ENCODE data around the gene STK11. TPM values are rescaled to one million over a fixed set of nuclear protein-coding genes. Genes with fewer than 3 reads are reported as not detected.
A peak's percentile ranks its signal among the peaks of the same experiment; 100 is the strongest.

The STK11 gene
- total RNA-seq, 4 donors from 2014 or later = 52.5 to 91.2 (median 68.7) TPM

DNA sequence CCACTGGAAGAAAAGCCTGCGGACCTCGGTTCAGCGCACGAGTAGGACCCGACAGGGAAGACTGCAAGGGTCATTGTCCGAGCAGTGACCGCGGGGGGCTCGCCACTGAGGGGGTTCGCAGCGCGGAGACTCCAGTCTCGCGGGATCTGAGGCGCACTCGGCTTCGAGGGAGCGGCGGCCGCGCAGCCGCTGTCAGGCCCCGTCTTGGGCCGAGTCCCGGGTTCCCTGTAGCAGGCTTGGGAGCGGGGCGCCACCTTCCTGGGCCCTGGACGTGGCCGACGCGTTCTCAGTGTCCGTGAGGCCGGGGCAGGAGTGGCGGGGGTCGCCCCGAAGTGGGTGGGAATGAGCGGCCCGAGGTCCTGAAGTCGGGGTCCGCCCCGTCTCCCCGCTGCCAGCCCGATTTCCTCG, 69.3 kb downstream of the STK11 start:
- H3K27ac ChIP-seq = peak overlapping the region; percentile 89 to 99 (median 95)
- DNase-seq (ENCODE audit: low spot score in 2 of 2) = no peak

DNA sequence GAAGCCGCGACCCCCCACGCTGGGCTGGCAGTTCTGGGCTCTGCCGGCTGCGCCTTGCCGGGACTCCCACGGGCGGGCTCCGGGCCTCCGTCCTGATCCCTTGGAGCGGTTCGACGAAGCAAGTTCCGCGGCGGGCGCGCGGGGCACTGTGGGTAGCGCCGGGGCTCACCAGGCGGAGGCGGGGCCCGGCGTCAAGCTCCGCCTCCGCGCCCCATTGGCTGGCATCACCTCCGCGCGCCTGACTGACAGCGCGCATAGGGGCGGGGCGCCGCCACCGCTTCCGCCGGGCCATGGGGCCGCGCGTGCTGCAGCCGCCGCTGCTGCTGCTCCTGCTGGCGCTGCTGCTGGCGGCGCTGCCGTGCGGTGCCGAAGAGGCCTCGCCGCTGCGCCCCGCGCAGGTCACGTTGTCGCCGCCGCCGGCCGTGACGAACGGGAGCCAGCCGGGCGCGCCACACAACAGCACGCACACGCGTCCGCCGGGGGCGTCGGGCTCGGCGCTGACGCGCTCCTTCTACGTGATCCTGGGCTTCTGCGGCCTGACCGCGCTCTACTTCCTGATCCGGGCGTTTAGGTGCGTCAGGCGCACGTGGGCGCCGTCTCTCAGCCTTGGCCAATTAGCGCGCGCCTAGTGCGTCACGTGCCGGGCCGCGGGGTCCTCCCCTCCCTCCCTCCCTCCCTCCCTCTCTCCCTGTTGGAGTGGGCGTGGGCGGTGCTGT, 69.8 kb downstream of the STK11 start, which contains the start of gene FAM174C:
Gene FAM174C, plus strand, starts transcription at position 271 of the 716 bp plus-strand sequence. Its CDS starts 20 bp downstream, at position 291.
- peak; percentile 90 to 95 for DNase-seq (ENCODE audit: low spot score in 2 of 2)
- 0 to 1% methylated on average over 38 to 51 of the region's 98 CpGs for WGBS, 2 donors
- Histone ChIP-seq H3K4me1 (peaks cover 6 to 64% (median 54%) of the 10 kb centered on the region in 4 donors), H3K4me3 (peak within 1 kb of the TSS; percentile 50 to 85 (median 64)), H3K36me3 (peaks cover 6 to 70% (median 38%) of the 10 kb centered on the region in 3 donors), H3K27me3 (no peaks in the 10 kb centered on the region), H3K27ac (peak within 1 kb of the TSS; percentile 89 to 99 (median 95)), H3K9me3 (no peaks in the 10 kb centered on the region)
- TF ChIP-seq, protein P1, sequence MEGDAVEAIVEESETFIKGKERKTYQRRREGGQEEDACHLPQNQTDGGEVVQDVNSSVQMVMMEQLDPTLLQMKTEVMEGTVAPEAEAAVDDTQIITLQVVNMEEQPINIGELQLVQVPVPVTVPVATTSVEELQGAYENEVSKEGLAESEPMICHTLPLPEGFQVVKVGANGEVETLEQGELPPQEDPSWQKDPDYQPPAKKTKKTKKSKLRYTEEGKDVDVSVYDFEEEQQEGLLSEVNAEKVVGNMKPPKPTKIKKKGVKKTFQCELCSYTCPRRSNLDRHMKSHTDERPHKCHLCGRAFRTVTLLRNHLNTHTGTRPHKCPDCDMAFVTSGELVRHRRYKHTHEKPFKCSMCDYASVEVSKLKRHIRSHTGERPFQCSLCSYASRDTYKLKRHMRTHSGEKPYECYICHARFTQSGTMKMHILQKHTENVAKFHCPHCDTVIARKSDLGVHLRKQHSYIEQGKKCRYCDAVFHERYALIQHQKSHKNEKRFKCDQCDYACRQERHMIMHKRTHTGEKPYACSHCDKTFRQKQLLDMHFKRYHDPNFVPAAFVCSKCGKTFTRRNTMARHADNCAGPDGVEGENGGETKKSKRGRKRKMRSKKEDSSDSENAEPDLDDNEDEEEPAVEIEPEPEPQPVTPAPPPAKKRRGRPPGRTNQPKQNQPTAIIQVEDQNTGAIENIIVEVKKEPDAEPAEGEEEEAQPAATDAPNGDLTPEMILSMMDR (IDR thresholded peaks at IDR 0.05) = peak in 2 of 5 experiments; percentile 51 to 55
- peak in 1 of 2 donors; percentile 88 for TF ChIP-seq POLR2A (IDR thresholded peaks at IDR 0.05)
- peak in 1 of 2 donors; percentile 87 for TF ChIP-seq EP300 (IDR thresholded peaks at IDR 0.05)

More for the DNA sequence above, 69.3 kb downstream of the STK11 start:
- peaks cover 6 to 70% (median 38%) of the 10 kb centered on the region in 3 donors for H3K36me3 ChIP-seq
- peaks cover 8 to 67% (median 59%) of the 10 kb centered on the region in 4 donors for H3K4me1 ChIP-seq
- TF ChIP-seq EP300 (IDR thresholded peaks at IDR 0.05) (no peak), POLR2A (IDR thresholded peaks at IDR 0.05) (no peak)
- TF ChIP-seq, protein P1 (IDR thresholded peaks at IDR 0.05) = no peak
- no peaks in the 10 kb centered on the region for H3K27me3 ChIP-seq
- 29 to 49% methylated on average over 16 to 24 of the region's 44 CpGs for WGBS, 2 donors
- peak overlapping the region; percentile 50 to 71 (median 64) for H3K4me3 ChIP-seq
- H3K9me3 ChIP-seq = no peaks in the 10 kb centered on the region

DNA sequence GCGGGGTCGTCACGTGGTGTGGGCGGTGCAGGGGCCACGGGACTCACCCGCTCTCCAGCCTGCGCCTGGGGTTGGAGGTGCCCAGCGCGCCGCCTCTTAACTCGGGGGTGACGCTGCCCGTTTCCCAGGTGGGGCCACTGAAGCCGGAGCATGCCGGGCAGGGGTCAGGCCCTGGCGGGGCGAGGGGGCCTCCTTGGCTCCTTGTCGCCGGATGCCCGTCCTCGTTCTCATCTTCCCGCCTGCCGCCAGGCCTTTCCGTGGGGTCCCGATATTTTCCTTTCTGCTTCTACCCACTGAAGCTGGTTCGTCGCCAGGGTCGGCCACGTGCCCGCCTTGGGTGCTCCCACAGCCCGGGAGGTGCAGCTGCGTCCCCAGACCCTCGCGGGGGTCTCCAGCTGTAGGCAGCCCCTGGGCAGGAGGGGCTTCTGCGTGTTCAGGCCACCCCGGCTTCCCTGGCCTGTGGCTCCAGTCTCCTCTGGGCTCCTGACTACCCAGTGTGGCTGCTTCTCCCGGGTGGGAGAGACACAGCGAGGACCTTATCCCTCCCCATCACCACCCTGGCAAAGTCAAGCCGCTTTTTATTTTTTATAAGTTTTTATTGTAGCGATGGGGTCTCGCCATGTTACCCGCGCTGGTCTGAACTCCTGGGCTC, 70.5 kb downstream of the STK11 start:
- Histone ChIP-seq H3K27me3 (no peaks in the 10 kb centered on the region), H3K4me1 (peaks cover 0 to 57% (median 47%) of the 10 kb centered on the region in 4 donors), H3K36me3 (peaks cover 6 to 66% (median 38%) of the 10 kb centered on the region in 3 donors), H3K9me3 (no peaks in the 10 kb centered on the region), H3K4me3 (peak overlapping the region; percentile 50 to 85 (median 64)), H3K27ac (peak overlapping the region; percentile 89 to 99 (median 95))
- TF ChIP-seq EP300 (IDR thresholded peaks at IDR 0.05) = peak in 1 of 2 donors; percentile 10
- TF ChIP-seq, protein P1 (IDR thresholded peaks at IDR 0.05) = no peak
- WGBS, 2 donors = 13% methylated on average over 31 to 33 of the region's 43 CpGs
- peak in 1 of 2 donors; percentile 38 for DNase-seq (ENCODE audit: low spot score in 2 of 2)

DNA sequence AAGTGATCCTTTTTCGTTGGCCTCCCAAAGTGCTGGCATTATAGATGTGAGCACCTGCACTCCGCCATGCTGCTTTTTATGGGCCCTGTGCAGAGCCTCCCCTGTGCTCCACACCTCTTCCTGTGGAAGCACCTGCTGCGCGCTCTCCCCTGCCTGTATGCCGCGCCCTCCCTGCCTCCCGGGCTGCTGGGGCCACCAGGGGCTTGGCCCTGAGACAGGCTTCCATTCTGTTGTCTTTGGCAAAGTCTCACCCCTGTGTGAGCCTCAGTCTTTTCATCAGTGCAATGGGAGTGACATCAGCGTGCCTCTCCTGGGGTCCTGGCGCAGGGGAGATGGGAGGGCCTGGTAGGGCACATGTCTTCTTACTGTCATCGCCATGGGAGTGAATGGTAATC, 71.0 kb downstream of the STK11 start:
- H3K9me3 ChIP-seq = no peaks in the 10 kb centered on the region
- TF ChIP-seq EP300 (IDR thresholded peaks at IDR 0.05) (no peak), POLR2A (IDR thresholded peaks at IDR 0.05) (no peak)
- TF ChIP-seq, protein P1 (IDR thresholded peaks at IDR 0.05) = no peak
- no peak for DNase-seq (ENCODE audit: low spot score in 2 of 2)
- H3K27ac ChIP-seq = peak overlapping the region; percentile 89 to 99 (median 95)
- 66 to 79% methylated on average over 10 of the region's 10 CpGs for WGBS, 2 donors
- H3K27me3 ChIP-seq = no peaks in the 10 kb centered on the region
- peaks cover 6 to 60% (median 35%) of the 10 kb centered on the region in 3 donors for H3K36me3 ChIP-seq
- H3K4me3 ChIP-seq = peak overlapping the region in 3 of 4 donors; percentile 56 to 85 (median 71)
- peaks cover 0 to 52% (median 42%) of the 10 kb centered on the region in 4 donors for H3K4me1 ChIP-seq
